WTC11 (cell line): ENCODE measurements around the gene PARP4. TPM values are rescaled to one million over a fixed set of nuclear protein-coding genes. Genes with fewer than 3 reads are reported as not detected.
"Not testable (repeated sequence)": the region's sequence is repeated elsewhere in the genome, so short reads cannot be mapped to it uniquely, and the experiment has no call there.

Experiments used
- ATAC-seq: fragments of 200-7000 bp; cut with Tn5 transposase; 2 replicates; pipeline ENCODE4 v1.10.0; 2021; ENCODE audit warnings: mild to moderate bottlenecking, moderate library complexity
- CTCF ChIA-PET: fragments of 300-600 bp; sonication (Branson Sonifier 250); formaldehyde crosslinking; loops from one replicate; lab custom pipeline; 2021; ENCODE audit warnings: antibody characterized with exemption; lab: Charles Lee
- POLR2A ChIA-PET: fragments of 350-600 bp; sonication (Branson Sonifier 250); formaldehyde crosslinking; loops from one replicate; lab custom pipeline; 2021; ENCODE audit warnings: antibody characterized with exemption; lab: Charles Lee
- DNase-seq: peaks from one replicate; pipeline ENCODE4 v3.0.0; 2021; ENCODE audit warnings: low spot score
- H3K27ac Mint-ChIP-seq: 2 replicates; pipeline ENCODE4 v1.8.0; 2021; ENCODE audit warnings: mixed read lengths
- H3K27me3 Mint-ChIP-seq: 2 replicates; pipeline ENCODE4 v1.8.0; 2021; ENCODE audit warnings: low read depth, mild to moderate bottlenecking, moderate library complexity, mixed read lengths
- H3K36me3 Mint-ChIP-seq: 2 replicates; pipeline ENCODE4 v1.8.0; 2021; ENCODE audit warnings: mixed read lengths
- H3K4me1 Mint-ChIP-seq: 2 replicates; pipeline ENCODE4 v1.8.0; 2022; ENCODE audit warnings: mixed read lengths
- H3K4me3 Mint-ChIP-seq: 2 replicates; pipeline ENCODE4 v1.8.0; 2021; ENCODE audit warnings: mild to moderate bottlenecking, moderate library complexity, mixed read lengths
- H3K9me3 Mint-ChIP-seq: 2 replicates; pipeline ENCODE4 v1.8.0; 2021; ENCODE audit warnings: mixed read lengths
- ARID4B ChIP-seq: sonication (generic); formaldehyde crosslinking; IDR thresholded peaks from 2 replicates; pipeline ENCODE4 v1.8.0; 2023; ENCODE audit warnings: missing genetic modification reagents, mild to moderate bottlenecking, borderline replicate concordance
- E2F5 ChIP-seq: sonication (generic); formaldehyde crosslinking; IDR thresholded peaks from 2 replicates; pipeline ENCODE4 v1.8.1; 2022; ENCODE audit warnings: mild to moderate bottlenecking, moderate library complexity, missing genetic modification reagents
- ESRRA ChIP-seq: sonication (generic); formaldehyde crosslinking; IDR thresholded peaks from 2 replicates; pipeline ENCODE4 v1.8.1; 2022; ENCODE audit warnings: mild to moderate bottlenecking, missing genetic modification reagents, borderline replicate concordance
- FOXK1 ChIP-seq: sonication (generic); formaldehyde crosslinking; IDR thresholded peaks from 2 replicates; pipeline ENCODE4 v1.8.0; 2022; ENCODE audit warnings: mild to moderate bottlenecking, moderate library complexity, missing genetic modification reagents
- FOXP1 ChIP-seq: sonication (generic); formaldehyde crosslinking; IDR thresholded peaks from 2 replicates; pipeline ENCODE4 v1.8.0; 2022; ENCODE audit warnings: missing genetic modification reagents, mild to moderate bottlenecking, moderate library complexity, borderline replicate concordance
- HMGXB4 ChIP-seq: sonication (generic); formaldehyde crosslinking; IDR thresholded peaks from 2 replicates; pipeline ENCODE4 v1.8.1; 2023; ENCODE audit warnings: mild to moderate bottlenecking, moderate library complexity, missing genetic modification reagents
- IRF2 ChIP-seq: sonication (generic); formaldehyde crosslinking; IDR thresholded peaks from 2 replicates; pipeline ENCODE4 v1.8.0; 2022; ENCODE audit warnings: low read depth, missing genetic modification reagents, borderline replicate concordance
- PRRX2 ChIP-seq: fragments of 250-450 bp; sonication (Bioruptor Pico); IDR thresholded peaks from 2 replicates; pipeline ENCODE4 v1.8.0; 2021; ENCODE audit warnings: mild to moderate bottlenecking
- RELA ChIP-seq: sonication (generic); formaldehyde crosslinking; IDR thresholded peaks from 2 replicates; pipeline ENCODE4 v1.8.1; 2022; ENCODE audit warnings: missing genetic modification reagents, mild to moderate bottlenecking, borderline replicate concordance
- TCF7 ChIP-seq: sonication (generic); formaldehyde crosslinking; IDR thresholded peaks from 2 replicates; pipeline ENCODE4 v1.8.0; 2022; ENCODE audit warnings: mild to moderate bottlenecking, low read depth, missing genetic modification reagents, moderate library complexity
- TP53 ChIP-seq: sonication (generic); formaldehyde crosslinking; IDR thresholded peaks from 2 replicates; pipeline ENCODE4 v1.8.1; 2023; ENCODE audit warnings: mild to moderate bottlenecking, missing genetic modification reagents
- ZBTB43 ChIP-seq: sonication (generic); formaldehyde crosslinking; IDR thresholded peaks from 2 replicates; pipeline ENCODE4 v1.8.1; 2023; ENCODE audit warnings: mild to moderate bottlenecking, missing genetic modification reagents
- ZNF232 ChIP-seq: sonication (generic); formaldehyde crosslinking; IDR thresholded peaks from 2 replicates; pipeline ENCODE4 v1.8.0; 2022; ENCODE audit warnings: mild to moderate bottlenecking, missing genetic modification reagents
- ZNF317 ChIP-seq: sonication (generic); formaldehyde crosslinking; IDR thresholded peaks from 2 replicates; pipeline ENCODE4 v1.8.1; 2023; ENCODE audit warnings: low read depth, mild to moderate bottlenecking, moderate library complexity, missing genetic modification reagents, borderline replicate concordance
- ZSCAN18 ChIP-seq: fragments of 250-450 bp; sonication (Bioruptor Pico); IDR thresholded peaks from 2 replicates; pipeline ENCODE4 v2.1.2; 2022; ENCODE audit warnings: mild to moderate bottlenecking, moderate library complexity
- total RNA-seq: library from RNA; stranded (reverse); gene quantifications from 3 replicates; pipeline ENCODE4 v1.2.3, GENCODE V29; 2021
- TF ChIP-seq, protein P1 (sequence below): sonication (generic); formaldehyde crosslinking; IDR thresholded peaks from 2 replicates; pipeline ENCODE4 v1.8.0; 2022; ENCODE audit warnings: mild to moderate bottlenecking, missing genetic modification reagents
- TF ChIP-seq, protein P2 (sequence below): sonication (generic); formaldehyde crosslinking; IDR thresholded peaks from 2 replicates; pipeline ENCODE4 v1.8.0; 2022; ENCODE audit warnings: mild to moderate bottlenecking, missing genetic modification reagents

The PARP4 gene
- total RNA-seq, 1 experiment from 2014 or later = 30.7 TPM

DNA sequence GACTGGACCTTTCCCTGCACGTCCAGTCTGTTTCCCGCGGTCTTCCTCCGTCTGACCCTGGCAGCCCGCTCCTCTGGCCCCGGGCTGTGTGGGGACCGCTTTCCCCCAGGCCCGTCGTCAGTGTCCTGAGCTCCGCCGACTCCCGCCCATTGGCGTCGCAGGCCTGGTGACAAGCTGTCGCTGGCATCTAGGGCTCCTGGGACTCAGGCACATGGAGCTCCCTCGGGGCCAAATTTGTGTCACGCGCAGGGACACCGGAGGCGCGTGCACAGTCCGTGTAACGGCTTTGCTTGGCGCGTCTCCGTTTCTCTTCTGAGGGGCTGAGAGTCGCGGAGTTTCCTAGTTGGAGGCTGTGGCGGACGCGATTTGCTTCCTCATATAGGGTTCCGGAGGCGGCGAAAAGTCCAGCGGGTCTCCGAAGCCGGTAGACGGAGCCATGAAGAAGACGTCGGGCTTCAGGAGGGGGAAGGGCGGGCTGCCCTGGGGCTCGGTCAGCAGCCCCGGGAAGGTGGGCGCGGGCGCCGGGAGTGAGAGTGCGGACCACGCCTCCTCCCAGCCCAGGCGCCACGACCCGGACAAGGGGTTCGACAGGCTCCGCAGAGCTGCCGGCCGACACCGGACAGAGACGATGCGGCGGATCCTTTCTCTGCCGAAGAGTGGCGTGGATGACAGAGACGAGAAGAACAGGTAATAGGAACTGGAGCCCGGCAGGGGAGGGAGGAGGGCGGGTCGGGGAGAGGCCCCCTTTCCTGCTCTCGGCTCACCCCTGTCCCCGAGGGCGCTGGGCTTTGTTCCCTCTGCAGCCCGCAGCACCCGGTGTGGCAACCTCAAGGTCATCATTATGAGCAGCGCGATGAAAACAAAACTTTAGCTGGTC lies 29.1 kb upstream of the PARP4 start:
- TF ChIP-seq, protein P1, sequence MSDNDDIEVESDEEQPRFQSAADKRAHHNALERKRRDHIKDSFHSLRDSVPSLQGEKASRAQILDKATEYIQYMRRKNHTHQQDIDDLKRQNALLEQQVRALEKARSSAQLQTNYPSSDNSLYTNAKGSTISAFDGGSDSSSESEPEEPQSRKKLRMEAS = peak; percentile 77
- peak; percentile 60; the same call in 1 of the 2 replicates for TF ChIP-seq E2F5 (CRISPR knock-in tag)
- TF ChIP-seq RELA (CRISPR knock-in tag) = peak; percentile 21; the same call in 1 of the 2 replicates
- 0 out of 2 replicates have a peak, but pooled peaks have one; percentile 24 for TF ChIP-seq ZNF317 (CRISPR knock-in tag)
- 0 out of 2 replicates have a peak, but pooled peaks have one; percentile 48 for TF ChIP-seq FOXP1 (CRISPR knock-in tag)
- peak; percentile 48; the same call in 1 of the 2 replicates for TF ChIP-seq TP53 (CRISPR knock-in tag)
- TF ChIP-seq ARID4B = peak; percentile 29; the same call in 1 of the 2 replicates
- peak; percentile 45; the same call in 1 of the 2 replicates for TF ChIP-seq ESRRA (CRISPR knock-in tag)
- peak; percentile 10; the same call in 1 of the 2 replicates for TF ChIP-seq HMGXB4 (CRISPR knock-in tag)
- TF ChIP-seq, protein P2, sequence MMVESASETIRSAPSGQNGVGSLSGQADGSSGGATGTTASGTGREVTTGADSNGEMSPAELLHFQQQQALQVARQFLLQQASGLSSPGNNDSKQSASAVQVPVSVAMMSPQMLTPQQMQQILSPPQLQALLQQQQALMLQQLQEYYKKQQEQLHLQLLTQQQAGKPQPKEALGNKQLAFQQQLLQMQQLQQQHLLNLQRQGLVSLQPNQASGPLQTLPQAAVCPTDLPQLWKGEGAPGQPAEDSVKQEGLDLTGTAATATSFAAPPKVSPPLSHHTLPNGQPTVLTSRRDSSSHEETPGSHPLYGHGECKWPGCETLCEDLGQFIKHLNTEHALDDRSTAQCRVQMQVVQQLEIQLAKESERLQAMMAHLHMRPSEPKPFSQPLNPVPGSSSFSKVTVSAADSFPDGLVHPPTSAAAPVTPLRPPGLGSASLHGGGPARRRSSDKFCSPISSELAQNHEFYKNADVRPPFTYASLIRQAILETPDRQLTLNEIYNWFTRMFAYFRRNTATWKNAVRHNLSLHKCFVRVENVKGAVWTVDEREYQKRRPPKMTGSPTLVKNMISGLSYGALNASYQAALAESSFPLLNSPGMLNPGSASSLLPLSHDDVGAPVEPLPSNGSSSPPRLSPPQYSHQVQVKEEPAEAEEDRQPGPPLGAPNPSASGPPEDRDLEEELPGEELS (CRISPR knock-in tag) = peak; percentile 23; the same call in 1 of the 2 replicates
- TF ChIP-seq, all 79 proteins: peak for 10; not testable (repeated sequence) for 69
- not testable (repeated sequence) for H3K9me3 Mint-ChIP-seq, H3K4me1 Mint-ChIP-seq, H3K27ac Mint-ChIP-seq, H3K36me3 Mint-ChIP-seq
- Mint-ChIP-seq H3K4me3 (peak overlapping the region; percentile 78), H3K27me3 (peaks cover 35% of the 10 kb centered on the region)
- ChIA-PET POLR2A (interaction anchor here (0.6 to 1.0 kb wide), 3 partner anchors 18 to 1982 kb away, joined by 3 to 5 read pairs (median 3); no protein-coding TSS in a partner anchor), CTCF (interaction anchor here (0.6 to 1.2 kb wide), 12 partner anchors 13 to 313 kb away, joined by 3 to 8 read pairs (median 3); partner anchors contain the start of gene ATP12A)
- ATAC-seq (peak; percentile 62), DNase-seq (peak; percentile 48)

DNA sequence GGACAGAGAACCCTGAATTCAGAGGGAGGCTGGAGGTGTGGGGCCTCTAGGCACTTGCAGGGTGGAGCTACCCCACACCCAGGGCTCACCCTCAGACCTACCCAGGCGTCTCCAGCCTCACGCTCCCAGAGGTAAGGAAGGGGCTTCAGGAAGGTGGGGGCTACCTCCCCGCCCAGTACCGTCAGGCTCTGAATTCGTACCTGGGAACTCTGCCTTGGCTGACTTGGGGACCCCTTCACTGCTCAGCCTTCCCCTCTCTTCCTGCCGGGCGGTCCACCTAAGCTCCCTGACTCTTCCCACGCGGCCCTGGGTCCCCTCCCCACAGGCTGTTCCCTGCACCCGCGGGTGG lies 28.5 kb upstream of the PARP4 start:
- Mint-ChIP-seq H3K36me3 (peaks cover 5% of the 10 kb centered on the region; the same call in 1 of the 2 replicates), H3K27me3 (peaks cover 33% of the 10 kb centered on the region), H3K9me3 (peaks cover 8% of the 10 kb centered on the region), H3K4me3 (peak overlapping the region; percentile 78), H3K4me1 (peaks cover 9% of the 10 kb centered on the region), H3K27ac (no peak overlapping the region)
- ChIA-PET POLR2A (interaction anchor here (0.6 to 1.0 kb wide), 3 partner anchors 17 to 1981 kb away, joined by 3 to 5 read pairs (median 3); no protein-coding TSS in a partner anchor), CTCF (interaction anchor here (0.7 to 1.2 kb wide), 11 partner anchors 12 to 312 kb away, joined by 3 to 8 read pairs (median 3); partner anchors contain the start of gene ATP12A)
- no peak for DNase-seq
- peak; percentile 44 for ATAC-seq
- TF ChIP-seq ZSCAN18 = no peak
- no peak for TF ChIP-seq PRRX2 (CRISPR knock-in tag)
- no peak for TF ChIP-seq ZNF232 (CRISPR knock-in tag)
- no peak for TF ChIP-seq IRF2
- TF ChIP-seq ZBTB43 = no peak
- TF ChIP-seq E2F5 (CRISPR knock-in tag) = no peak
- TF ChIP-seq FOXK1 (CRISPR knock-in tag) = no peak
- TF ChIP-seq TCF7 (CRISPR knock-in tag) = no peak
